NCI-H146 (cell line): ENCODE measurements around the gene UCP2.
"Not testable (repeated sequence)": the region's sequence is repeated elsewhere in the genome, so short reads cannot be mapped to it uniquely, and the experiment has no call there.

Experiments
- DNase-seq: peaks from one replicate; lab custom pipeline; 2025; lab: John Stamatoyannopoulos, UW

The UCP2 gene

GRCh38 chr11:73995731-73996130 is 13.1 kb upstream of the UCP2 start:
- no peak for DNase-seq

DNA sequence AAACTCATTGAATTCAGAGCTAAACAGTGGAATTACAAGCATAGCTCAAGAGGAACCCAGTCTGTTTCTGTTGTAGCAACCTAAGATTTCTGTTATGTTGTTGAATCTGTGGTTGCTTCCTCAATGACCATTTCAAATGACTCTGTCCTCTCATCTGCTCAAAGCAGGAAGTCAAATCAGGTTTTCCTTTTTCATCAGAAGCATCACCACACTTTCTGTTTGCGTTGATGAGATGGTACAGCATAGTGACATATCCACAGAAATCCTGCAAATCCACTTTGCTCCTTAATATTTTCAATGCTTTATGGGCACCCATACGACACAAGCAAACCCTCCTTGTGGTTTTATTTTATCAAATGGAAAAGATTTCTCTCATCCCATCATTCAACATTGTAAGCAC is 12.6 kb upstream of the UCP2 start:
- no peak for DNase-seq

DNA sequence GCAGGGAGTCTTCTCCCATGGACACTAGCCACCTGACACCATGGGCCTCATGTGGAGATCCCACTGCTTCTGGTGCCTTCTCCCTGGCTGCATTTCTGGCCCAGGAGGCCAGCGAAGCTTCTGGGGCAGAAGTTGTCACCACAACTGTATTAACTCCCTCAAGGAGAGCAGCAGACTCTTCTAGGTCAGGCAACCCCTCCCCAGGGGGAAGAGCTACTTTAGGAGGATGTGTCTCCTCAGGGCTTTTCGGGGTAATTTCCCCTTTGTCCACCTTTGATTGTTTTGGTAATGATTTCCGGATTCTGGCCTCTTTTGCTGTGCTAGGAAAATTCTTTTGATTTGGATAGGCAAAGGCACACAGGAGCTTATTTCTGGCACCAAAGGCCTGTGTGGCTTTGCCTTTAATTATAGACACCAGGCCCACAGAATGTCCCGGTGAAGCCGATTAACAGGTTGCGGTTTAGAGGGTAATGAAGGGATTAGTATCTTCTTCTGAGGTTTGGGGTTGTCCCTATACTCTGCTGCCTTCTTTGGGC is 8.9 kb upstream of the UCP2 start:
- DNase-seq, result peak; percentile 47

GRCh38 chr11:73990730-73991129 is 8.1 kb upstream of the UCP2 start:
- no peak for DNase-seq

GRCh38 chr11:73989156-73989555 is 6.5 kb upstream of the UCP2 start:
- no peak for DNase-seq

GRCh38 chr11:73988227-73988626 is 5.6 kb upstream of the UCP2 start:
- DNase-seq, result no peak

DNA sequence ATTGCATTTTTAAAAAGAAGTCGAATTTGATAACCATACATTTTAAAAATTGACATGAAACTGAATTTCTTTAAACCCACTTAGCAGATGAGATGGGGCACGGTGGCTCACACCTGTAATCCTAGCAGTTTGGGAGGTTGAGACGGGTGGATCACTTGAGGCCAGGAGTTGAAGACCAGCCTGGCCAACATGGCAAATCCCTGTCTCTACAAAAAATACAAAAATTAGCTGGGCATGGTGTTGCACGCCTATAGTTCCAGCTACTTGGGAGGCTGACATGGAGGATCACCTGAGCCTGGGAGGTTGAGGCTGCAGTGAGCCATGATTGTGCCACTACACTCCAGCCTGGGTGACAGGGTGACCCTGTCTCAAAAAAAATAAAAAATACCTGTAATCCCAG is 3.0 kb upstream of the UCP2 start:
- not testable (repeated sequence) for DNase-seq

- DNase-seq, result peak; percentile 34
These were observed 1.3 kb upstream of the UCP2 start for GRCh38 chr11:73983741-73984538.

DNA sequence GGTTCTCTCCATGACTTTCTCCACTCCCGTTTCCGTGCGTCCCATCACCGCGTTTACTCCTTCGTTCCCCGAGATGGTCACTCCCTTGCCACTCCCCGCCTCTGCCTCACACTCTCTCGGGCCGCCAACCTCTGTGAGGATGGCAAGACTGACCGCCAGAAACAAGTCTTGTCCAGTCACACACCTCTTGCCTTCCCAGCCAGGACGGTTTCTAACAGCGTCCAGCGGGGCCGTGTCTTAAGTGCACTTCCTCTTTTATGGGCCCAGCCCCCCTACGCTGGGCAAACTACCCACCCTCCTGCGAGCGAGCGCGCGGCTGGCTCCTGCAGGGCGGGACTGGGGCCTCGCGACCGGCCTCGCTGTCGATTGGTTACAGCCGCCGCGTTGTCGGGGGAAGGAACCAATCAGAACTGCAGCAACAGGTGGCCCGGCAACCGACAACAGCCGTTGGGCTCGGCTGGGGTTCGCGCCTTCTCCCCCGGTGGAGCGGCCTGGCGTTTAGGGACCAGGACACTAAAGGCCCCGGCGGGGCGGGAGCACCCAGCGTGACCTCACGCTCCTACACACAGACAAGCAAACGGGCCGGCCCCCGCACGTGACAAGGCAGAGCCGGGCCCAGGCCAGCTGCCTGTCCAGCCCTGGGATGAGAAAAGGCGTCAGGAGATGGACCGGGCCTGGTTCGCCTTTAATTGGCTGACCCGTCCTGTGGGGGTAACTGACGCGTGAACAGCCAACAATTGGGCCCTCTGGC is 522 bp upstream of the UCP2 start:
- peak; percentile 99 for DNase-seq

GRCh38 chr11:73981051-73981805 is 1.4 kb downstream of the UCP2 start:
- peak; percentile 23 for DNase-seq

- peak; percentile 94 for DNase-seq
These were observed 2.4 kb downstream of the UCP2 start for GRCh38 chr11:73980001-73980961.

- DNase-seq, result no peak
These were observed 4.0 kb downstream of the UCP2 start for GRCh38 chr11:73978576-73979086.

- no peak for DNase-seq
These were observed 4.7 kb downstream of the UCP2 start for GRCh38 chr11:73977856-73978519.

- no peak for DNase-seq
These were observed 6.0 kb downstream of the UCP2 start for GRCh38 chr11:73976451-73977151.

- no peak for DNase-seq
These were observed 7.2 kb downstream of the UCP2 start for GRCh38 chr11:73975479-73975757.

GRCh38 chr11:73974604-73975478 is 7.8 kb downstream of the UCP2 start:
- DNase-seq, result no peak

DNA sequence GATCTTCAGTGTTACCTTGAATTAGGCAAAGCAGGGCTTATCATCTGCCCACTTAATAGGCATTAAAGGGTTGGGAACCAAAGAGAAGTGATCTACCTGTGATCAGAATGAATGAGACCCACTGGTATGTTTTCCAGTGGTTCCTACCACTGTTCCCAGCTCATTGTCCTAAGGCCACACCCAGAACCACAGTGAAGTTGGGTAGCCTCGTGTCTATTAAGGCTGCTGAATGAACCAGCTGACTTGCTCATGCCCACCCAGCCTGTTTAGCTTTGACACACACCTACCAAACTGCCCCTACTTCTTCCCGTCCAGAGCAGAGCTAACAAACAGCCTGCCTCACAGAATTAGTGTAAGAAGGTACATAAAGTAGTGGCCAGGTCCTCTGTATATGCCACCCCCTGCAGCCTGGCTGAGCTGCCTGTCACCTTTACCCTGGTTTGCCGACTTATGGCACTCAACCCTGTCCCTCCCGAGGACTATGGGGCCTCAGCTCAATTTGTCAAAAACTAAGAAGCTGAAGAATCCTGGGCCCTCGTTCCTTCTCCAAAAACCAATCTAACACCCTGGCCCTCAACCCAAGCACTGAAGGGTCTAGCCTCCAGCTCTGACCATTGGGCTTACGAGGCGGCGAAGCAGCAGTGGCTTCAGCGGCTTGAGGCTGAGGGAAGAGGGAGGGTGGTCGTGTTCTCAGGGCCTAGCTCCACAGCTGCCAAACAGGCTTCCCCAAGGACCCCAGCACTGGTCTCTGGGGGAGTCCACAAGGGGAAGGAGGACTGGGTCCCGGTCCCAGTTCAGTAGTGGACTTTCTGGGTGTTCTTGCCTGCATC is 9.8 kb downstream of the UCP2 start:
- DNase-seq, result no peak

DNA sequence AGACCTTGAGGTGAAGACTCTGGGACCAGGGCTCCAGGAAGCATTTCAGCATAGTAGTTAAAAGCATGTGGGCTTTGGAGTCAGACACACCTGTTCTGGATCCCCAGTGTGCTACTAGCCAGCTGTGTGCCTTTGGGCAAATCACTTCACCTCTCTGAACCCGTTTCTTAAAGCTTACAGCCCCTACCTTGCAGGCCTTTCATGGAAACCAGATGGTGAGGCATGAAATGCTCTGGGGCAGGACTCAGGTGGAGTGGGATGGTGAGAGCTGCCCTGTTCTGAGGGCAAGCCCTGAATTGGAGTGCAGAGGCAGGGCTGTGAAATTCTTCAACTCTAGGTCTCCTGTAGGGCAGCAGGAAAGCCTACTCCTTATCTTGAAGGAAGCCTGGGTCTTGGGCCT is 10.5 kb downstream of the UCP2 start:
- DNase-seq, result no peak
